Fibroblast of gingiva (primary cell): ENCODE results near the gene ETNPPL.

Experiments
- DNase-seq: peaks from one replicate; pipeline ENCODE4 v3.0.0-alpha.2; 2011; ENCODE audit warnings: low read depth

The ETNPPL gene

GRCh38 chr4:108762559-108763225, at the start of gene ETNPPL:
Gene ETNPPL (minus strand): TSS chr4:108763053. CDS start chr4:108762898, 155 bp downstream.
- DNase-seq, result no peak

GRCh38 chr4:108811486-108811885, 48.6 kb upstream of the ETNPPL start:
- DNase-seq, result no peak

GRCh38 chr4:108810087-108810486, 47.2 kb upstream of the ETNPPL start:
- DNase-seq, result no peak

- DNase-seq, result no peak
Measured at GRCh38 chr4:108804648-108805273, 41.9 kb upstream of the ETNPPL start.

DNA sequence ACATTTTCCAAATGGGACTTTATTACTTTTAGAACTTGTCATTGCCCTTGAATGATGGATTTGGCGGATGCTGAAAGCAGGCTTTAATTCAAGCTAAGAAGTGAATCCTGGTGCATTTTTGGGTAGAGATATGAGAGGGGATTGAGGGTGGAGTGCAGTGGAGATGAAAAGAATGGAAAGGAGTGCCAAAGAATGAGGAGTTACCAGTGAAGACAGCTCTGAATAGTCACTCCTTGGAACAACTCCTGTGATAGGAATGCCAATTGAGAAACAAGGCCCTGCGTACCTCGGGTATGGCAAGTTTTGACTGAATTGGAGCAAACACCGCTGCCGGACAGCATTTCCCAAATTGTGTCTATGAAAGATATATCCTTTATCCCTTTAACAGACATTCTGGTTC, 36.5 kb upstream of the ETNPPL start:
- DNase-seq, result no peak

DNA sequence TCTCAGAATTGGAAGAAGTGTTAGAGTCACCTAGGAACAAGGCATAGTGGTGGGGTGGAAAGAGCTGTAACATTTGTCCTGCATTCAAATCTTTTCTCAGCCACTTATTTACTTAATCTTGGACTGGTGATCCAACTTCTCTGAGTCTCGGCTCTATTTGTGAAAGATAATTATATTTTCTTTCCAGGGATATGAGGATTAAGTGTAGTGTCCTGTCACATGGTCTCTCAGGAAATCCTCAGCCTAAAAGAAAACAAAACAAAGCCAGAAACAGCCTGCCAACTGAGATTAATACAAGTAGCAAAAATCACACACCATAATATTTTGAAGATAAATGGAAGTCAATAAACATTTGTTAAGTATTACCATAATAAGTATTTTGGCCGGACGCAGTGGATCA, 33.3 kb upstream of the ETNPPL start:
- DNase-seq, result no peak

DNA sequence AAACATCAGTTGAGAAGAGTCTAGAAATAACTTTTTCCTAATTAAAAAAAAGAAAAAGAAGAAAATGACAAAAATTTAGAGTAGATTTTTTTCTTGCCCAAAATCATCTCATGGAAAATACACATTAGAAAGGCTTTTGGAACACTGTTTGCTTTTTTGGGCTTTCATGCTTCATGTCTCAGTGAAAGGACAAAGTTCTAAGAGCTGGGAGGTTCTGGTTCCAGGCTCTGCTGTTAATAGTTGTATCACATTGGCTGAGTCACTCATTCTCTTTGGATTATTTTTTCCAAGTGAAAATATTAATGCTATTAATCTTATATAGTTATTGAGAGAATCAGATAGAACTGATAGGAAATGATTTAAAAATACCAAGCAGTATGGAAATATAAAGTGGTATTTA, 32.9 kb upstream of the ETNPPL start:
- no peak for DNase-seq

DNA sequence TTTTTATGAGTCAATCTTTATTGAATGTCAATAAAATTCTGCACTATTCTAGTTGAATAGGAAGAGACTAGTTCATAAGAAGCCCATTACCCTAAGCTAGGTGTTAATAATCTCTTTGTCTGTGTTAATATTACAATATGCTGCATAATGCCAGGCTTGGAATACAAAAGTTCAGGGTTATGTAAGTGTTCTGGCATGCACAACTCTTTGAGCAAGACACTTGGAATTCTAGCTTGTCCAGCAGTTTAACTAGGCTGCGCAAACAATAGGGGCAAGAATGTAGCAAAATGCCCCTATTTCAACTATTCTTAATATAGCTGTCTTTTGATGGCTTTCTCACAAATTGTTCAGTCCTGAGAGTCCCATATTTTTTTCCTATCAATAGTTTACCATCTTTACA, 31.3 kb upstream of the ETNPPL start:
- DNase-seq, result peak; percentile 11

GRCh38 chr4:108793415-108793814, 30.6 kb upstream of the ETNPPL start:
- DNase-seq, result no peak

DNA sequence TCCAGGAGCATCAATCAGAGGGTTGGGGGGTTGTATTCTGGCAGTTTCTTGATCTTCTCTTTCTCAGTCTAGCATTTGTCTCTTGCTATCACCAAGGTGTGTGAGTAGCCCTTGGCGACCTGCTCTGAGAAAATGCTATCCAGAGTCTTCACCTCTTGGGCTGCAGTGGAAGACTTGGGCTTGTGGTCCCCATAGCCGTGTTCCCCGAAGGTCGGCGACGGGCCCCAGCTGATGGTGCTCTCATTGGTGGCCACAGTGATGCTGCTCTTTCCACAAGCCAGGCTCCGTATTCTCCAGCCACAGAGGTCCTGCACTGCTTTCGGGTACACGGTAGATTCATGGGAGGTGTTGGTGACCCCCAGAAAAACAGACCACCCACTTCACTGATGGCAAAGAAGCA, 25.9 kb upstream of the ETNPPL start:
- no peak for DNase-seq

DNA sequence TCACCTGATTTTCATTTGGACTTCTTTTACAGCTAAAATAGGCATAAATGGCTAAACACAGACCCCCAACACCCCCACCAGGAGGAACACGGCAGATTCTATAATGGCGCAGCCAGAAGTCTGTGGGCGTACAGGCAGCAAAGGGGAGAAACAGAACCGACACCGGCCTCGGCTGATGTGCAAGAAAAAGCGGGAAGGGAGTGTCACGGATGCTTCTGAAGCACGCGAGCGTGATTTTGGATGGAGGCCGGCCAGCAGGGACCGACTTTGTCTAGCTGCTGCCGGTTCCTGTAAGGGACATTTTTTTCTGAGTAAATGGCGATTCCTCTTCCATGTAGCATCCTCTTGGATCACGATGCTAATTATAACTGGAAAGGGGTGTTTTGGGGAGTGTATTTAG, 24.9 kb upstream of the ETNPPL start:
- no peak for DNase-seq

DNA sequence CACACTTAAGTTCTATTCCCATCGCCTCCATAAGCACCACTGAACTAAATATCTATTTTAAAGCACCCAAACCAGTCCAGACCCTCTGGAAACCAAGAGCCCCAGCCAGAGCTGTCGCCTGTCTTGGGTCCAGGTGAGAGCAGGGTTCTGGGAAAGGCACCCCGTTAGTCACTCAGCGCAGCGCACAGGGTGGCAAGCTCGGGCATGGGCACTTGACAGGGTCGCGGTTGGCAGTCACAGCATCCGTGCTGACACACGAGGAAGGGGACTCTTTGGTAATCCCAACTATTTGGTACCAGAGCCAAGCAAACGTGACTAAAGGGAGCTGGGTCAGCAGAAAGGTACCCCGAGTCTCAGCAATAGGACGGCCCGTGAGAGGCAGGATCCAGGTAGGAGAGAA, 24.3 kb upstream of the ETNPPL start:
- no peak for DNase-seq

DNA sequence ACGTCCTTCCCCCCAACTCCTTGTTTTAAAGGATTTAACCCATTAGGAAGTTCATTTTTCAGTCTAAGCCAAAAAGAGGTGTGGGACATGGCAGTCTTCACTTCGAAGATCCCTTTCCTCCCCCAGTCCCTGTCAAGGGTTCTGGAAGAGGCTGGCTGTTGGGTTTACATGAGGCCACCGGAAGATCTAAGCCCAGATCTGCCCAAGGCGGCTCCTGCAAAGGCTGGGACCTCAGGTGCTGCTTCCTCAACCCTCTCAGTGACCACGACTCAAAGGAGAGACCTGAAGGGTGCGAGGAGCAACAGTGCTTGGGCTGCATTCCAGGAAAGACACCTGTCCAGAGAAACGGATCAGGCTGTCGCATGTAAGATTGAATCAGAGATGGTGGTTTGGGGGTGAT, 23.5 kb upstream of the ETNPPL start:
- no peak for DNase-seq

DNA sequence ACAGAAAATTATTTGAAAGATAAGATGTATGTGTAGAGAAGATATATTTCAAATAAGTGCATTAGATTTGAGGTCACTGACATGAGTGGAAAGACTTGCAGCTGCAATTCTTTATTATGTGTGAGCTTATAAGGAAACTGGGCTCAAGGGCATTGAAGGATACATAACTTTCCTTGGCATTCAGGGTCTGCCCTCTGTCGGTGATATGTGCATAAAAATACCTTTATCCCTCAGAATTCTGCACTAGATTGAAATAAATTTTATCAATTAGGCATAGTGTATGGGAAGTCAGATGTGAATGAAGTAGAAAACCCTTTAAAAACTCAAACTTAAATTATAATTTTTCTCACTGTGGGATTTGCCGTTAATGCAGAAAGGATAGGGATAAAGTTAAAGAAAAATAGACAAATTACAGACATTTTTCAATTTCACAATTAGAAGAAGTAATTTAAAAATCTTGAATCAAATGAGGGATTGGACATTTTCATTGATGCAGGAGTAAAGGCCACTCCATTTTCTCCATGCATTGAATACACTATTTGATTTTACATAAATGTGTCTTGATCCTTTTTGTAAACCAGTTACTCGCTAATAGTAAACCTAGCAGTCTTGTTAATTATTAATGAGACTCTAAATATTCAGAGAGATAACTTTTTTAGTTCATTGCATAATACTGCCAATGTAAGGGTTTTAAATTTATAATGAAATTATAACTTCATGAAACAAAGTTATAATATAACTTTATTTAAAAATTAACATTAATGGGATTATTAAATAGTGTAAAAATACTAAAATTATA, 21.0 kb upstream of the ETNPPL start:
- DNase-seq, result peak; percentile 25

DNA sequence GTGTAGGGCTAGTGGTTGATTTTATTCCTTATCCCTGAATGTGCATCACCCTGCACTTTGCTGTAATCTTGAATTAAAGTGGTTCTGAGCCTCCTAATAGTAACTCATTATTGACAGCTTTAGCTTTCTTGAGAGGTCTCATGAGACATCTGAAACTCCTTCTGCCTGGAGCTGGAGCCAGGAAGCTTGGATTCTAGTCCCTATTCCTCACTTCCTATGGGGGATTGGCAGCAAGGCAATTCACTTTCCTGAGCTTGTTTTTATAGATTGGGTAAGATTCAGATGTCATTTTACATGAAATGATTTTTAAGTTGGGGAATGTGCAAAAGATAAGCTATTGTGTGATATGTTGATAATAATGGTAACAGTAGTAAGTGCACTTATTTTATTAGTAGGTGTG, 17.1 kb upstream of the ETNPPL start:
- no peak for DNase-seq

- DNase-seq, result no peak
Measured at GRCh38 chr4:108777388-108777787, 14.5 kb upstream of the ETNPPL start.

DNA sequence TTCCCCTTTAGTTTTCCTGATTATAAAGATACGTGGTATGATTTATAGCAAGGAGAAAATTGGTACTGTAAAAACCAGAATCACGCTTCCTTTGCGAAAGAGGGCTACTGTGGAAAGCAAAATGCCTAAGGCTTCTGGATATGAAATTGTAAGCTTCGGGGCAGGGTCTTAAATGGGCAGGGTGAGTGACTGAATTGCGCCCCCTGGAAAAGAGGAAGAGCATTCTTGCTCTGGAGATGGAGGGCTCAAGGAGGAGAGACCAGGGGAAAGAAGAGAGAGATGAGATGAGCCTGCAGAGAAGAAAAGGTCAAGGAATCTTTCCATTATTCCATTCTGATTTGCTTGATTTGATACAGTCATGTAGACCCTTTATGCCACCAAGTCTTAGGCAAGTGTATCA, 13.1 kb upstream of the ETNPPL start:
- DNase-seq, result no peak

DNA sequence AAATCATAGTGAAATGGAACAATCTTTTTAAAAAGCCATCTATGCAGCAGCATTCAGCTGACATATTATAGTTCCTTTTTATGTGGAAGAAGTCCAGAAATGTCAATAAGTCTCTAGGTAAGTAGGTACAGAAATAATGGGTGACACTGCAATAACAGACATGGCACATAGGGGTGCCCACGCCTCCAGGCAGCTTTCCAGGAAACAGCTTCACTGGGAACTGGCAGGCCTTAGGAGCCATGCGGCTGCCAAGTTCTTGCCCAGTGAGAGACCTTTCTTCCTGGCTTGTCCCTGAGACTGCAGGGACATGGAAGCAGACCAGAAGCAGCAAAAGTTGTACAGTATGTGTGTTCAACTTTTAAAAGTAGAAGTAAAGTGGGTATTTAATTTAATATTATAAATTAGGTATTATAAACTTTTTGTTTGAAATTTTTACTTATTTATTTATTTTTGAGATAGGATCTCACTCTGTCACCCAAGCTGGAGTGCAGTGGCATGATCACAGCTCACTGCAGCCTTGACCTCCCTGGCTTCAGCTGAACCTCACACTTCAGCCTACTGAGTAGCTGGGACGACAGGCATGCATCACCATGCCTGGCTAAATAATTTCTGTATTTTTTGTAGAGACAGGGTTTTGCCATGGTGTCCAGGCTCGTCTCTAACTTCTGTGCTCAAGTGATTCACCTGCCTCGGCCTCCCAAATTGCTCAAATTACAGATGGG, 12.1 kb upstream of the ETNPPL start:
- DNase-seq, result peak; percentile 21

DNA sequence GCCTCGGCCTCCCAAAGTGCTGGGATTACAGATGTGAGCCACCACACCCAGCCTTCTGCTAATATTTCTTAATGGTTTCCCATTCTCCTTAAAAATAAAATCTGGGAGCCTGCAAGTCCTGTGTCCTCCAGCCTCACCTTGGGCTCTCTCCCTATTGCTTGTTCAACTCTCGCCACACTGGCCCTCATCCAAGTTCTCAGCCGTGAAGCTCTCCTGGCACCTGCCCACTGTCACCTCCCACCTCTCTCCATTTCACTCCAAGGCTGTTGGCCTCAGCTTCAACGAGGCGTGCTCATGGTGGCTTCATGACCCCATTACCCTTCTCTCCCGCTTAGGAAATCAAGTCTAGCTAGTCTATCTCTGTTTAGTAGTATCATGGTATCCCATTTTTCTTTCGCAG, 9.5 kb upstream of the ETNPPL start:
- DNase-seq, result no peak

- DNase-seq, result no peak
Measured at GRCh38 chr4:108766058-108766457, 3.2 kb upstream of the ETNPPL start.

DNA sequence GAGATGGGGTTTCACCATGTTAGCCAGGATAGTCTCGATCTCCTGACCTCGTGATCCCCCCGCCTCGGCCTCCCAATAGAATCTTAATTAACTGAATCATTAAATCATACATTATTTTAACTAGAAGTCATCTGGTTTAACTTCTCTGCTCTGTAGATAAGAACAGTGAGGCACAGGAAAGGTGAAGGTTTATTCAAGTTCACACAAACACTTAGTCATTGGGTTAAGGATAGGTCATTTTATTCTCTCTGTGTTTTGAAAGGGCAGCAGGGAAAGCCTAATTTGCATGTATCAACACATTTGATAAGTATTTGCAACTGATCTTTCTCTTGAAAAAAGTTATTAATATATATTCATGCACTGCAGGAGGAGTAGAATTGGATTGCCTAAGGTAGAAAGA, 1.1 kb upstream of the ETNPPL start:
- no peak for DNase-seq

- no peak for DNase-seq
Measured at GRCh38 chr4:108763226-108763593, 357 bp upstream of the ETNPPL start.

GRCh38 chr4:108758498-108758897, 4.4 kb downstream of the ETNPPL start:
- no peak for DNase-seq
